ENCODE results near the gene MAP3K3.
A peak's percentile ranks its signal among the peaks of the same experiment; 100 is the strongest.

The MAP3K3 gene

GRCh38 chr17:63658366-63658765 lies 36.1 kb downstream of the MAP3K3 start:
- no peak for TF ChIP-seq CTCF (IDR thresholded peaks at IDR 0.05; ENCODE audit: low read depth, low read length)
- H3K4me3 ChIP-seq (replicated peaks in 1 of 2; ENCODE audit: low read depth in 2 of 2, low read length in 2 of 2): no peak overlapping the region

GRCh38 chr17:63659850-63660249 lies 37.6 kb downstream of the MAP3K3 start:
- TF ChIP-seq CTCF (IDR thresholded peaks at IDR 0.05; ENCODE audit: low read depth, low read length): no peak
- H3K4me3 ChIP-seq (replicated peaks in 1 of 2; ENCODE audit: low read depth in 2 of 2, low read length in 2 of 2): no peak overlapping the region
- DNase-seq (ENCODE audit: low read depth in 2 of 2): no peak

More at GRCh38 chr17:63658366-63658765, 36.1 kb downstream of the MAP3K3 start:
- DNase-seq (ENCODE audit: low read depth in 2 of 2): peak in 1 of 2 donors; percentile 58

GRCh38 chr17:63665527-63666214 lies 43.5 kb downstream of the MAP3K3 start:
- peak in 1 of 2 donors; percentile 32 for DNase-seq (ENCODE audit: low read depth in 2 of 2)
- H3K4me3 ChIP-seq (replicated peaks in 1 of 2; ENCODE audit: low read depth in 2 of 2, low read length in 2 of 2): no peak overlapping the region
- TF ChIP-seq CTCF (IDR thresholded peaks at IDR 0.05; ENCODE audit: low read depth, low read length): no peak

- DNase-seq (ENCODE audit: low read depth in 2 of 2): no peak
- no peak for TF ChIP-seq CTCF (IDR thresholded peaks at IDR 0.05; ENCODE audit: low read depth, low read length)
- no peak overlapping the region for H3K4me3 ChIP-seq (replicated peaks in 1 of 2; ENCODE audit: low read depth in 2 of 2, low read length in 2 of 2)
Measured at GRCh38 chr17:63672856-63673255, 50.6 kb downstream of the MAP3K3 start.

GRCh38 chr17:63675231-63675606 lies 53.0 kb downstream of the MAP3K3 start:
- H3K4me3 ChIP-seq (replicated peaks in 1 of 2; ENCODE audit: low read depth in 2 of 2, low read length in 2 of 2): peak overlapping the region in 1 of 2 donors; percentile 3
- TF ChIP-seq CTCF (IDR thresholded peaks at IDR 0.05; ENCODE audit: low read depth, low read length): no peak
- peak; percentile 42 to 44 for DNase-seq (ENCODE audit: low read depth in 2 of 2)

GRCh38 chr17:63675607-63676546 lies 53.7 kb downstream of the MAP3K3 start:
- TF ChIP-seq CTCF (IDR thresholded peaks at IDR 0.05; ENCODE audit: low read depth, low read length): no peak
- DNase-seq (ENCODE audit: low read depth in 2 of 2): peak; percentile 85 to 95
- peak overlapping the region in 1 of 2 donors; percentile 3 for H3K4me3 ChIP-seq (replicated peaks in 1 of 2; ENCODE audit: low read depth in 2 of 2, low read length in 2 of 2)

Measured in cardiac fibroblast (primary cell).